ENCODE results near the gene DHRS11. TPM values are rescaled to one million over a fixed set of nuclear protein-coding genes. Genes with fewer than 3 reads are reported as not detected.

Gene DHRS11
- total RNA-seq, 1 experiment from 2014 or later, result 27.9 TPM

- H3K56ac ChIP-seq (ENCODE audit: insufficient read length, low read depth, low read length), result no peak overlapping the region
- H3K79me2 ChIP-seq (ENCODE audit: insufficient read depth, low read length), result no peaks in the 10 kb centered on the region
- Mint-ChIP-seq H3K27ac (no peak overlapping the region), H3K9me3 (no peaks in the 10 kb centered on the region), H3K4me3 (no peak overlapping the region), H3K4me1 (no peaks in the 10 kb centered on the region), H3K36me3 (ENCODE audit: insufficient read depth in 1 of 3, low read depth in 3 of 3) (peaks cover 21 to 55% (median 38%) of the 10 kb centered on the region in 3 experiments; a peak in 6 of 7 replicates), H3K27me3 (ENCODE audit: low read depth) (no peaks in the 10 kb centered on the region)
- no peak overlapping the region for H4K5ac ChIP-seq (ENCODE audit: insufficient read length, low read depth, low read length)
- H2BK5ac ChIP-seq (ENCODE audit: insufficient read length, low read length), result no peak overlapping the region
- H3K9ac ChIP-seq (ENCODE audit: extremely low read depth, insufficient read length, low read length), result no peak overlapping the region
- H3K79me1 ChIP-seq (ENCODE audit: insufficient read depth, low read depth, low read length, poor library complexity, severe bottlenecking), result no peaks in the 10 kb centered on the region
- TF ChIP-seq CTCF (conservative IDR thresholded peaks at IDR 0.05), result no peak
- no peak overlapping the region for H2BK15ac ChIP-seq (ENCODE audit: low read depth, low read length)
- H2BK12ac ChIP-seq (ENCODE audit: insufficient read length, low read depth, low read length), result no peak overlapping the region
- no peak overlapping the region for H4K91ac ChIP-seq (ENCODE audit: insufficient read length, low read depth, low read length)
- H3K27me3 ChIP-seq (ENCODE audit: insufficient read depth, low read length), result no peaks in the 10 kb centered on the region
- H3K4me2 ChIP-seq (ENCODE audit: insufficient read depth, insufficient read length, low read length), result no peak overlapping the region
- no peaks in the 10 kb centered on the region for H3K4me1 ChIP-seq (ENCODE audit: insufficient read depth, low read length)
- H3K23me2 ChIP-seq (ENCODE audit: insufficient read length, low read depth, low read length, poor library complexity, severe bottlenecking), result no peaks in the 10 kb centered on the region
- H3K14ac ChIP-seq (ENCODE audit: insufficient read depth, low read length), result no peak overlapping the region
- H3T11ph ChIP-seq (ENCODE audit: low read length), result no peak overlapping the region
- H3K4ac ChIP-seq (ENCODE audit: low read depth, low read length), result no peak overlapping the region
- no peak overlapping the region for H2AFZ ChIP-seq (ENCODE audit: low read length)
- DNase-seq, result no peak
- H2BK20ac ChIP-seq (ENCODE audit: low read depth, low read length, poor library complexity, severe bottlenecking), result no peak overlapping the region
- H3K27ac ChIP-seq (ENCODE audit: insufficient read length, low read depth, low read length), result no peak overlapping the region
- no CpG with 5 or more reads among the region's 2 CpGs for WGBS (ENCODE audit: extremely low coverage, insufficient read length, low lambda C conversion rate)
- no peak overlapping the region for H2BK120ac ChIP-seq (ENCODE audit: low read depth, low read length, poor library complexity, severe bottlenecking)
- H3K9me3 ChIP-seq (ENCODE audit: control insufficient read depth, low read depth, low read length), result no peaks in the 10 kb centered on the region
- no peak overlapping the region for H2AK5ac ChIP-seq (ENCODE audit: insufficient read length, low read length)
- no peak overlapping the region for H3K23ac ChIP-seq (ENCODE audit: insufficient read length, low read depth, low read length)
- H4K8ac ChIP-seq (replicated peaks; ENCODE audit: insufficient read length, low read depth, low read length), result no peak overlapping the region
- no peaks in the 10 kb centered on the region for H4K20me1 ChIP-seq (ENCODE audit: control insufficient read depth, insufficient read depth, insufficient read length)
- no peak overlapping the region for H3K18ac ChIP-seq (ENCODE audit: insufficient read length, low read depth, low read length)
Observed at GRCh38 chr17:36578671-36579070, 13.0 kb upstream of the DHRS11 start.

Measured in H9 (cell line).